T47D (cell line): ENCODE data around the gene KIAA0232.

Source experiments
- DNase-seq, 2 experiments: peaks; one replicate each; pipeline versions ENCODE4 v3.0.0 to v3.0.0-alpha.2; 2011 to 2012; ENCODE audit warnings: low read depth in 1 of 2, low spot score in 1 of 2
- JUND ChIP-seq: IDR thresholded peaks from 2 replicates; pipeline ENCODE4 v1.6.1; 2012; ENCODE audit warnings: low read depth
- in situ Hi-C: cut with HindIII; loops from 2 replicates; pipeline ENCODE4 v1.10.0; 2016; ENCODE audit warnings: low sequenced_read_pairs, low pct_unique_long_range_greater_than_20kb

Gene KIAA0232

GRCh38 chr4:6761649-6762615, 20.6 kb upstream of the KIAA0232 start:
- peak; percentile 71 to 74 for DNase-seq
- in situ Hi-C loops, result no loop called here
- TF ChIP-seq JUND, result no peak

- DNase-seq, result peak; percentile 73 to 96
- in situ Hi-C loops, result no loop called here
These were observed 19.1 kb upstream of the KIAA0232 start for GRCh38 chr4:6763330-6763851.

GRCh38 chr4:6764976-6765620, 17.4 kb upstream of the KIAA0232 start:
- in situ Hi-C loops, result no loop called here
- no peak for DNase-seq
- no peak for TF ChIP-seq JUND

More at GRCh38 chr4:6763330-6763851, 19.1 kb upstream of the KIAA0232 start:
- no peak for TF ChIP-seq JUND

GRCh38 chr4:6765703-6766102, 16.8 kb upstream of the KIAA0232 start:
- no peak for TF ChIP-seq JUND
- DNase-seq, result no peak
- in situ Hi-C loops, result no loop called here

- in situ Hi-C loops, result no loop called here
- no peak for DNase-seq
- TF ChIP-seq JUND, result no peak
These were observed 15.2 kb upstream of the KIAA0232 start for GRCh38 chr4:6767386-6767747.

- no peak for TF ChIP-seq JUND
- in situ Hi-C loops, result no loop called here
- DNase-seq, result no peak
These were observed 14.6 kb upstream of the KIAA0232 start for GRCh38 chr4:6767748-6768538.

GRCh38 chr4:6768539-6768905, 14.0 kb upstream of the KIAA0232 start:
- TF ChIP-seq JUND, result no peak
- in situ Hi-C loops, result no loop called here
- no peak for DNase-seq

- no peak for DNase-seq
- in situ Hi-C loops, result no loop called here
These were observed 13.1 kb upstream of the KIAA0232 start for GRCh38 chr4:6769233-6769988.

GRCh38 chr4:6769989-6770420, 12.5 kb upstream of the KIAA0232 start:
- in situ Hi-C loops, result no loop called here
- TF ChIP-seq JUND, result no peak
- DNase-seq, result no peak

More at GRCh38 chr4:6769233-6769988, 13.1 kb upstream of the KIAA0232 start:
- TF ChIP-seq JUND, result no peak

GRCh38 chr4:6770581-6771228, 11.8 kb upstream of the KIAA0232 start:
- in situ Hi-C loops, result no loop called here
- no peak for TF ChIP-seq JUND
- no peak for DNase-seq

GRCh38 chr4:6771229-6771671, 11.3 kb upstream of the KIAA0232 start:
- in situ Hi-C loops, result no loop called here
- peak in 1 of 2 experiments; percentile 52 for DNase-seq
- TF ChIP-seq JUND, result no peak
